Measurements from ENCODE around the gene DNAJB4. TPM values are rescaled to one million over a fixed set of nuclear protein-coding genes. Genes with fewer than 3 reads are reported as not detected.

The DNAJB4 gene
- total and polyA plus RNA-seq, 2 donors (not counting 3 experiments of a cell fraction or from before 2014, with no cell fraction given), result 30.4 to 136 TPM

- CTCF ChIA-PET, result interaction anchor here (1.0 to 4.3 kb wide), 3 partner anchors 9 to 128 kb away, joined by 3 to 19 read pairs (median 5); no protein-coding TSS in a partner anchor
- H3K4me2 ChIP-seq (ENCODE audit: insufficient read depth, low read length), result no peak overlapping the region
- H3K9ac ChIP-seq (replicated peaks; ENCODE audit: extremely low read depth, insufficient read depth, low read length), result no peak overlapping the region
- dilution Hi-C loops (cut with MboI; ENCODE audit: extremely low pct_ligation_motif_present, low sequenced_read_pairs), result no loop called here
- TF ChIP-seq JUN (IDR thresholded peaks at IDR 0.05; ENCODE audit: borderline replicate concordance, insufficient read depth, insufficient read length, low read depth), result no peak
- no peak for TF ChIP-seq POLR2AphosphoS5 (IDR thresholded peaks at IDR 0.05; ENCODE audit: insufficient read depth, low read depth, low read length)
- TF ChIP-seq GATA2 (IDR thresholded peaks at IDR 0.05; ENCODE audit: insufficient read depth, insufficient read length, low read depth, low read length), result no peak
- no peak for TF ChIP-seq FOS (IDR thresholded peaks at IDR 0.05; ENCODE audit: borderline replicate concordance, insufficient read depth, low read length)
- TF ChIP-seq POLR2A (IDR thresholded peaks at IDR 0.05; ENCODE audit: low read depth, low read length), result no peak
- TF ChIP-seq MYC (IDR thresholded peaks at IDR 0.05; ENCODE audit: low read depth, low read length), result no peak
- TF ChIP-seq EZH2 (IDR thresholded peaks at IDR 0.05; ENCODE audit: borderline replicate concordance, low read depth, low read length, severe bottlenecking), result no peak
- TF ChIP-seq CTCF (IDR thresholded peaks at IDR 0.05; ENCODE audit: extremely low read depth in 1 of 2, insufficient read depth in 1 of 2, low read depth in 1 of 2, low read length in 2 of 2), result no peak
- no peak for TF ChIP-seq MAX (IDR thresholded peaks at IDR 0.05; ENCODE audit: insufficient read depth, insufficient read length)
- FAIRE-seq (no peak), DNase-seq (ENCODE audit: low read depth, low spot score) (no peak)
- POLR2A ChIA-PET, result no interaction called here
- intact Hi-C loops (cut with micrococcal nuclease), result no loop called here
- peaks cover 0 to 5% of the 10 kb centered on the region in 2 experiments for H3K36me3 ChIP-seq (ENCODE audit: control insufficient read depth in 2 of 2, extremely low read depth in 1 of 2, insufficient read depth in 2 of 2, low read length in 2 of 2)
- H3K27me3 ChIP-seq (ENCODE audit: control insufficient read depth in 2 of 2, insufficient read depth in 2 of 2, low read length in 2 of 2), result no peaks in the 10 kb centered on the region
- no peak overlapping the region for H3K27ac ChIP-seq (ENCODE audit: insufficient read depth, low read depth, low read length)
- no peak overlapping the region for H2AFZ ChIP-seq (ENCODE audit: low read depth, low read length)
- H3K4me1 ChIP-seq (ENCODE audit: control insufficient read depth, extremely low read depth, insufficient read depth, low read length), result no peaks in the 10 kb centered on the region
- H3K9me3 ChIP-seq (replicated peaks; ENCODE audit: control insufficient read depth, insufficient read depth, low read length), result no peaks in the 10 kb centered on the region
- peaks cover 76% of the 10 kb centered on the region for H3K79me2 ChIP-seq (ENCODE audit: control insufficient read depth, insufficient read depth, low read length)
- peaks cover 5% of the 10 kb centered on the region for H4K20me1 ChIP-seq (replicated peaks; ENCODE audit: control insufficient read depth, extremely low read depth, insufficient read depth, low read length)
- no TSS peak for BruUV-seq (replicated peaks)
- no peak overlapping the region for H3K4me3 ChIP-seq (replicated peaks in 1 of 3; ENCODE audit: insufficient read depth in 1 of 3, low read depth in 1 of 3, low read length in 3 of 3)
- no peaks in the 10 kb centered on the region for H3K9me1 ChIP-seq (replicated peaks; ENCODE audit: control insufficient read depth, extremely low read depth, insufficient read depth, low read length)
These were observed 17.9 kb upstream of the DNAJB4 start for GRCh38 chr1:77986810-77987209.
